K562 (cell line): ENCODE data around the gene DCAF8. TPM values are rescaled to one million over a fixed set of nuclear protein-coding genes. Genes with fewer than 3 reads are reported as not detected.
A peak's percentile ranks its signal among the peaks of the same experiment; 100 is the strongest.

ENCODE experiments used
- ATAC-seq: fragments of 200-7000 bp; cut with Tn5 transposase; 3 replicates; pipeline ENCODE4 v1.9.1; 2020; ENCODE audit warnings: moderate library complexity
- BruUV-seq: library from RNA; stranded (reverse); fragments of 400-500 nt; replicated peaks from 2 replicates; lab custom pipeline; 2021; lab: Mats Ljungman, UMichigan
- CTCF ChIA-PET: fragments of 300-600 bp; formaldehyde crosslinking; extraction: SDS; loops from one replicate; lab custom pipeline; 2021; ENCODE audit warnings: low intra/inter-chr PET ratio; lab: Yijun Ruan, JAX
- POLR2A ChIA-PET: fragments of 300-600, 350-650 bp; sonication (Branson Sonifier 250); formaldehyde crosslinking; extraction: SDS; loops from one replicate; lab custom pipeline; 2021; ENCODE audit warnings: antibody characterized with exemption, inconsistent platforms; lab: Yijun Ruan, JAX
- DNase-seq, 4 experiments: peaks; one replicate each; pipeline versions ENCODE4 v3.0.0 to v3.0.0-alpha.2; 2011 to 2018; ENCODE audit warnings: low spot score in 3 of 4, mixed read lengths in 3 of 4; ENCODE audit errors: extremely low read depth in 1 of 4
- FAIRE-seq: peaks from 2 replicates; lab custom pipeline; 2011; peaks lifted over from hg19 to GRCh38; lab: Jason Lieb, UNC
- H2AFZ ChIP-seq: 2 replicates; pipeline ENCODE4 v1.6.0; 2011; ENCODE audit warnings: low read depth, low read length, control low read depth, inconsistent platforms
- H3K27ac ChIP-seq: fragments of 200-600 bp; 3 replicates; pipeline ENCODE4 v1.8.0; 2011; ENCODE audit warnings: low read depth, mild to moderate bottlenecking, control low read depth, inconsistent platforms, low read length, moderate library complexity, mixed read lengths; ENCODE audit errors: extremely low read depth
- H3K27me3 ChIP-seq, 2 experiments: fragments of 300-600 bp in 1 of 2; 2 replicates in 1 of 2; 3 replicates in 1 of 2; pipeline versions ENCODE4 v1.6.0 to v1.8.0; 2011; ENCODE audit warnings: inconsistent platforms in 2 of 2, low read length in 2 of 2, mild to moderate bottlenecking in 1 of 2, mixed read lengths in 1 of 2, moderate library complexity in 1 of 2; ENCODE audit not compliant: control insufficient read depth in 2 of 2, insufficient read depth in 2 of 2
- H3K36me3 ChIP-seq: fragments of 300-600 bp; 3 replicates; pipeline ENCODE4 v1.8.0; 2011; ENCODE audit warnings: mild to moderate bottlenecking, low read length, inconsistent platforms; ENCODE audit not compliant: control insufficient read depth, insufficient read depth
- H3K4me1 ChIP-seq, 2 experiments: fragments of 200-600 bp in 1 of 2; replicated peaks in 1 of 2; 2 replicates in 1 of 2; 3 replicates in 1 of 2; pipeline versions ENCODE4 v1.5.1 to v1.8.0; 2011; ENCODE audit warnings: inconsistent platforms in 2 of 2, low read length in 2 of 2, mild to moderate bottlenecking in 1 of 2, mixed read lengths in 1 of 2, moderate library complexity in 1 of 2; ENCODE audit not compliant: control insufficient read depth in 2 of 2, insufficient read depth in 2 of 2
- H3K4me2 ChIP-seq: 2 replicates; pipeline ENCODE4 v1.6.1; 2011; ENCODE audit warnings: low read length, control low read depth, inconsistent platforms, mixed read lengths; ENCODE audit not compliant: insufficient read depth
- H3K4me3 ChIP-seq: fragments of 200-600 bp; sonication (generic), shearing (Covaris generic); 2 replicates; pipeline ENCODE4 v1.5.1; 2016; ENCODE audit warnings: control low read depth, inconsistent platforms
- H3K79me2 ChIP-seq: fragments of 200-600 bp; 3 replicates; pipeline ENCODE4 v1.8.0; 2011; ENCODE audit warnings: low read length, inconsistent platforms; ENCODE audit not compliant: control insufficient read depth, insufficient read depth
- H3K9ac ChIP-seq, 2 experiments: 2 replicates each; pipeline versions ENCODE4 v1.6.0 to v1.6.1; 2011; ENCODE audit warnings: low read depth in 2 of 2, low read length in 2 of 2, control low read depth in 1 of 2, inconsistent platforms in 1 of 2, mild to moderate bottlenecking in 1 of 2, mixed read lengths in 1 of 2; ENCODE audit not compliant: insufficient read depth in 1 of 2
- H3K9me1 ChIP-seq: one replicate; pipeline ENCODE4 v1.6.0; 2011; ENCODE audit warnings: inconsistent platforms, mild to moderate bottlenecking, low read length, moderate library complexity; ENCODE audit not compliant: control insufficient read depth, insufficient read depth
- H3K9me3 ChIP-seq: replicated peaks from 2 replicates; pipeline ENCODE4 v1.5.1; 2011; ENCODE audit warnings: low read depth, low read length, inconsistent platforms; ENCODE audit not compliant: control insufficient read depth, insufficient read depth
- H4K20me1 ChIP-seq: replicated peaks from 2 replicates; pipeline ENCODE4 v1.6.1; 2011; ENCODE audit warnings: low read length, inconsistent platforms, mixed read lengths; ENCODE audit not compliant: control insufficient read depth, insufficient read depth
- KLF13 ChIP-seq: fragments of 450-650 bp; IDR thresholded peaks from 2 replicates; pipeline ENCODE4 v1.6.1; 2016; ENCODE audit warnings: missing genetic modification characterization, low read depth, mild to moderate bottlenecking, missing compliant biosample characterization, moderate library complexity, borderline replicate concordance
- ZNF121 ChIP-seq: sonication (generic); formaldehyde crosslinking; conservative IDR thresholded peaks from 2 replicates; pipeline ENCODE4 v1.8.0; 2022; ENCODE audit warnings: missing genetic modification reagents
- ZNF274 ChIP-seq: IDR thresholded peaks from 2 replicates; pipeline ENCODE4 v1.6.1; 2011; ENCODE audit warnings: low read depth, mild to moderate bottlenecking, low read length, moderate library complexity, borderline replicate concordance
- WGBS: fragments of 100-300 bp; shearing (Covaris generic); methylation state at CpG from one replicate; pipeline ENCODE4 v1.1.6; 2016; ENCODE audit warnings: low coverage, mixed read lengths; ENCODE audit not compliant: insufficient coverage; ENCODE audit errors: missing lambda C conversion rate; 5-methylcytosine and 5-hydroxymethylcytosine counted together
- in situ Hi-C: fragments of 300-500 bp; cut with MboI; formaldehyde crosslinking; loops from 4 replicates; pipeline ENCODE4 v1.15.0; 2018; ENCODE audit warnings: inconsistent platforms, mixed read lengths
- intact Hi-C: fragments of 100-400 bp; cut with micrococcal nuclease; formaldehyde crosslinking; loops from 2 replicates; pipeline ENCODE4 v1.14.2; 2022
- polyA plus RNA-seq, 8 experiments: library from polyadenylated mRNA; depleted of rRNA in 4 of 8; stranded (reverse) in 5 of 8; unstranded in 3 of 8; fragments of >200 nt; fragmentation: Nextera tagmentation in 2 of 8; fragmentation: Illumina TruSeq in 1 of 8; extraction: Ambion mirVana in 2 of 8; extraction: Trizol in 1 of 8; gene quantifications; 2 replicates each; pipeline versions ENCODE4 v1.2.1 to v1.2.3, GENCODE V29; 2011 to 2014; ENCODE audit warnings: inconsistent platforms in 1 of 8, missing spikeins in 1 of 8
- total RNA-seq, 7 experiments: library from RNA; depleted of rRNA in 6 of 7; stranded (reverse); fragments of >200 nt in 6 of 7; fragmentation: Illumina TruSeq in 2 of 7; extraction: Trizol in 2 of 7; gene quantifications; 2 replicates each; pipeline versions ENCODE4 v1.2.1 to v1.2.3, GENCODE V29; 2011 to 2021; ENCODE audit warnings: low replicate concordance in 1 of 7
- TF ChIP-seq, protein P1 (sequence below), 3 experiments: IDR thresholded peaks in 2 of 3; conservative IDR thresholded peaks in 1 of 3; 2 replicates each; pipeline ENCODE4 v1.5.1; 2011 to 2012; ENCODE audit warnings: low read length in 3 of 3, mild to moderate bottlenecking in 3 of 3, control low read depth in 2 of 3, improper control_type of control experiment in 1 of 3, inconsistent platforms in 1 of 3, low read depth in 1 of 3, mixed read lengths in 1 of 3, moderate library complexity in 1 of 3; ENCODE audit not compliant: insufficient read depth in 2 of 3

DCAF8 gene
- total and polyA plus RNA-seq, 9 of the 15 experiments (the other 6 are each of a cell fraction or from before 2014, with no cell fraction given): 11.6 to 149 (median 81.3) TPM

GRCh38 chr1:160237558-160237957 is 24.8 kb downstream of the DCAF8 start:
- CTCF ChIA-PET: no interaction called here
- intact Hi-C loops (no loop called here), in situ Hi-C loops (no loop called here)
- no peak for FAIRE-seq
- H3K9ac ChIP-seq: no peak overlapping the region
- 95% methylated on average over 2 of the region's 2 CpGs for whole genome bisulfite sequencing
- H3K9me3 ChIP-seq: no peaks in the 10 kb centered on the region
- H2AFZ ChIP-seq: no peak overlapping the region
- 0 out of 3 replicates have a peak, but pooled peaks cover under 1% of the 10 kb centered on the region for H3K79me2 ChIP-seq
- POLR2A ChIA-PET: interaction anchor here (0.6 to 5.4 kb wide), 2 partner anchors 14 to 932 kb away, joined by 3 to 20 read pairs; no protein-coding TSS in a partner anchor
- H3K27ac ChIP-seq: no peak overlapping the region
- peaks cover 95% of the 10 kb centered on the region for H3K36me3 ChIP-seq
- 0 out of 2 replicates have a peak, but pooled peaks cover 3% of the 10 kb centered on the region for H4K20me1 ChIP-seq
- no peaks in the 10 kb centered on the region for H3K9me1 ChIP-seq
- peaks cover 0 to 3% of the 10 kb centered on the region in 2 experiments; a peak in 1 of 5 replicates for H3K4me1 ChIP-seq
- no peak overlapping the region for H3K4me2 ChIP-seq
- H3K27me3 ChIP-seq: no peaks in the 10 kb centered on the region
- DNase-seq: no peak
- TF ChIP-seq ZNF121 (CRISPR knock-in tag) (peak; percentile 58; the same call in 1 of the 2 replicates), ZNF274 (no peak), KLF13 (no peak)
- TF ChIP-seq, protein P1, sequence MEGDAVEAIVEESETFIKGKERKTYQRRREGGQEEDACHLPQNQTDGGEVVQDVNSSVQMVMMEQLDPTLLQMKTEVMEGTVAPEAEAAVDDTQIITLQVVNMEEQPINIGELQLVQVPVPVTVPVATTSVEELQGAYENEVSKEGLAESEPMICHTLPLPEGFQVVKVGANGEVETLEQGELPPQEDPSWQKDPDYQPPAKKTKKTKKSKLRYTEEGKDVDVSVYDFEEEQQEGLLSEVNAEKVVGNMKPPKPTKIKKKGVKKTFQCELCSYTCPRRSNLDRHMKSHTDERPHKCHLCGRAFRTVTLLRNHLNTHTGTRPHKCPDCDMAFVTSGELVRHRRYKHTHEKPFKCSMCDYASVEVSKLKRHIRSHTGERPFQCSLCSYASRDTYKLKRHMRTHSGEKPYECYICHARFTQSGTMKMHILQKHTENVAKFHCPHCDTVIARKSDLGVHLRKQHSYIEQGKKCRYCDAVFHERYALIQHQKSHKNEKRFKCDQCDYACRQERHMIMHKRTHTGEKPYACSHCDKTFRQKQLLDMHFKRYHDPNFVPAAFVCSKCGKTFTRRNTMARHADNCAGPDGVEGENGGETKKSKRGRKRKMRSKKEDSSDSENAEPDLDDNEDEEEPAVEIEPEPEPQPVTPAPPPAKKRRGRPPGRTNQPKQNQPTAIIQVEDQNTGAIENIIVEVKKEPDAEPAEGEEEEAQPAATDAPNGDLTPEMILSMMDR (IDR thresholded peaks at IDR 0.05 in 2 of 3, conservative IDR thresholded peaks at IDR 0.05 in 1 of 3; ENCODE audit: insufficient read depth in 2 of 3, low read depth in 1 of 3, low read length in 3 of 3): no peak
- no peak overlapping the region for H3K4me3 ChIP-seq
- ATAC-seq: no peak
- no TSS peak for BruUV-seq
